Raji (cell line): Measurements from ENCODE around the gene CXCR3.

Experiments used
- POLR2A ChIP-seq: IDR thresholded peaks from 2 replicates; pipeline ENCODE4 v1.6.1; 2011; ENCODE audit warnings: low read depth, low read length, control low read depth; ENCODE audit not compliant: insufficient read depth

Gene CXCR3

DNA sequence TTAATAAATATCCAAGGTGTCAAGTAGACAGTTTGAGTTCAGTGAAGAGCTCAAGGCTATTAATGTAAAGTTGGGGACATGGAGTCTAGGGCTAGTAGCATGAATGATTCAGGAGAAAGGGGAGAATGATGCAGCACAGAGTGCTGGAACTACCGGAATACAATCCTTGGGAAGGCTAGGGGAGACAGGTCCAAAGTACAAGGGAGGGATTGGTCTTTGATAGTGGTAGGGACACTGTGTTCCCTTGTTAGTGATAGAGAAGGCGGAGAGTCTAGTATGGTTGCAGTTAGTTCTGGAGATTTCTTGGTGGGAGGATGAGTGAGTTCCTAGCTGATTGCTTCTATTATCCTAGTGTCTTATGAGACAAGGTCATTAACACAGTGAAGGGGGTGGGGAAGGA is 31.4 kb downstream of the CXCR3 start:
- TF ChIP-seq POLR2A, result no peak

DNA sequence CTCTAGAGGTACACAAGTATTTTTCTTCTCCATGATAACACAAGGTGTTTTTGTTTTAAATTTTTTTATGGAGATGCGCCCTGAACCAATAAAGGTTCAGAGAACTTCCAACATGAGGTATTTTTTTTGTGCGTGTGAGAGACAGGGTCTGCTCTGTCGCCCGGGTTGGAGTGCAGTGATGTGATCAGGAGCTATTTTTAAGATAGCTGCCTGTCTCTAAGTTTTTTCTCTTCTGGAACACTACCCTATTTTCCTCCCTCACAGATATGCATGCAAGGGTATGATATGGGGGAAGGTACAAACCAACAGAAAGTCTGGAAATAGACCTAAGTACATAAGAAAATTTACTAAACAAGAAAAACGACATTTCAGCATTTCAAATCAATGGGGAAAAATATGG is 37.1 kb downstream of the CXCR3 start:
- no peak for TF ChIP-seq POLR2A

GRCh38 chrX:71579990-71580380 is 38.3 kb downstream of the CXCR3 start:
- no peak for TF ChIP-seq POLR2A

- no peak for TF ChIP-seq POLR2A
Observed at GRCh38 chrX:71579136-71579989, 38.9 kb downstream of the CXCR3 start.

GRCh38 chrX:71578253-71579135 is 39.8 kb downstream of the CXCR3 start, which contains the start of gene GCNA:
TSS of gene GCNA (plus strand) at chrX:71578437. CDS start at chrX:71580822, 2,385 bp downstream.
- no peak for TF ChIP-seq POLR2A

GRCh38 chrX:71577682-71578081 is 40.6 kb downstream of the CXCR3 start:
- no peak for TF ChIP-seq POLR2A

DNA sequence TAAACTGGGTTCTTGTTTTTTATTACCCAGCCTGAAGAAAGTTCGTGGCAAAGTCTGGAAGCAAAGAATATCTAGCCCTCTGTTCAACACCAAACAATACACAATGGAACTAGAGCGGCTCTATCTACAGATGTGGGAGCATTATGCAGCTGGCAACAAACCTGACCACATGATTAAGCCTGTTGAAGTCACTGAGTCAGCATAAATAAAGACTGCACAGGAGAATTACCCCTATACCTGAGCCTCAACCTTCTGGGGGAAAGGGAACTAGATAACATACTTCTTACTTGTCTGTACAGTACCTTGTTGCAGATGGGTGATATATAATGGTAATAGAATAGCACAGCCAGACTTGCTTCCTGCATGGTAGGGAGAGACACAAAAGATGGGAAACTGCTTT is 44.7 kb downstream of the CXCR3 start:
- no peak for TF ChIP-seq POLR2A
